ENCODE measurements around the gene NDFIP2. TPM values are rescaled to one million over a fixed set of nuclear protein-coding genes. Genes with fewer than 3 reads are reported as not detected.

NDFIP2 gene
- polyA plus RNA-seq, 1 of the 3 experiments (the other 2 are of a cell fraction) = 21.4 TPM

- no peak for DNase-seq
- TF ChIP-seq USF2 (IDR thresholded peaks at IDR 0.05; ENCODE audit: borderline replicate concordance, low read depth, low read length) (no peak), NRF1 (IDR thresholded peaks at IDR 0.05; ENCODE audit: low read depth, low read length) (no peak), IRF3 (IDR thresholded peaks at IDR 0.05; ENCODE audit: low read depth, low read length) (no peak), POLR2AphosphoS5 (IDR thresholded peaks at IDR 0.05; ENCODE audit: low read depth, low read length) (no peak), FOXM1 (IDR thresholded peaks at IDR 0.05; ENCODE audit: low read depth) (no peak), GATA2 (CRISPR knock-in tag; IDR thresholded peaks at IDR 0.05) (no peak), TEAD4 (IDR thresholded peaks at IDR 0.05; ENCODE audit: borderline replicate concordance, insufficient read depth) (no peak), CTCF (IDR thresholded peaks at IDR 0.05) (no peak), CHD2 (IDR thresholded peaks at IDR 0.05; ENCODE audit: low read length, partially characterized antibody) (no peak), USF1 (IDR thresholded peaks at IDR 0.05; ENCODE audit: borderline replicate concordance, low read depth) (no peak), MAX (IDR thresholded peaks at IDR 0.05; ENCODE audit: low read depth) (no peak), ZBTB33 (IDR thresholded peaks at IDR 0.05; ENCODE audit: borderline replicate concordance, low read depth) (no peak)
- Histone ChIP-seq H3K36me3 (replicated peaks in 1 of 2; ENCODE audit: control insufficient read depth in 1 of 2, insufficient read depth in 2 of 2, low read length in 1 of 2) (peaks cover 13 to 16% of the 10 kb centered on the region in 2 experiments), H3K27ac (ENCODE audit: low read depth in 2 of 2, low read length in 1 of 2) (no peak overlapping the region), H3K9ac (no peak overlapping the region), H3K79me2 (ENCODE audit: insufficient read depth) (no peaks in the 10 kb centered on the region), H3K9me2 (no peaks in the 10 kb centered on the region), H3K9me3 (no peaks in the 10 kb centered on the region; the same call in 1 of the 2 replicates), H3K4me2 (no peak overlapping the region), H4K20me1 (ENCODE audit: insufficient read depth) (no peaks in the 10 kb centered on the region), H3K4me1 (ENCODE audit: control insufficient read depth in 1 of 2, insufficient read depth in 2 of 2, low read depth in 1 of 2, low read length in 1 of 2) (no peaks in the 10 kb centered on the region; a peak in 1 of 4 replicates), H3F3A (replicated peaks; ENCODE audit: insufficient read depth) (no peaks in the 10 kb centered on the region), H3K27me3 (ENCODE audit: insufficient read depth) (no peaks in the 10 kb centered on the region), H2AFZ (ENCODE audit: low read depth) (no peak overlapping the region), H3K4me3 (ENCODE audit: low read depth in 2 of 2, low read length in 1 of 2) (no peak overlapping the region)
- WGBS (ENCODE audit: low lambda C conversion rate) = 93% methylated on average over 2 of the region's 2 CpGs
- POLR2A ChIA-PET = no interaction called here
- CTCF ChIA-PET = no interaction called here
These were observed 76.7 kb downstream of the NDFIP2 start for GRCh38 chr13:79557666-79558065.
